Endothelial cell of umbilical vein (primary cell): ENCODE data around the gene CELF3. TPM values are rescaled to one million over a fixed set of nuclear protein-coding genes. Genes with fewer than 3 reads are reported as not detected.

Experiments used
- BruUV-seq: library from RNA; stranded (reverse); fragments of 400-500 nt; replicated peaks from 2 replicates; lab custom pipeline; 2021; lab: Mats Ljungman, UMichigan
- CTCF ChIA-PET: fragments of 300-600, 350-600 bp; sonication (Branson Sonifier 250); formaldehyde crosslinking; loops from one replicate; lab custom pipeline; 2021; ENCODE audit warnings: antibody characterized with exemption, inconsistent platforms; lab: Charles Lee
- POLR2A ChIA-PET: fragments of 300-600, 350-600 bp; sonication (Branson Sonifier 250); formaldehyde crosslinking; loops from one replicate; lab custom pipeline; 2021; ENCODE audit warnings: antibody characterized with exemption, inconsistent platforms; lab: Charles Lee
- DNase-seq: peaks from one replicate; pipeline ENCODE4 v3.0.0-alpha.2; 2011; ENCODE audit warnings: low read depth, low spot score
- FAIRE-seq: peaks from 2 replicates; lab custom pipeline; 2011; peaks lifted over from hg19 to GRCh38; lab: Jason Lieb, UNC
- H2AFZ ChIP-seq: 2 replicates; pipeline ENCODE4 v1.6.0; 2012; ENCODE audit warnings: low read depth, low read length, control low read depth, inconsistent platforms
- H3K27ac ChIP-seq: 2 replicates; pipeline ENCODE4 v1.5.1; 2011; ENCODE audit warnings: low read depth, mild to moderate bottlenecking, control low read depth, low read length, moderate library complexity; ENCODE audit not compliant: insufficient read depth
- H3K27me3 ChIP-seq, 2 experiments: 2 replicates each; pipeline versions ENCODE4 v1.6.0 to v1.6.1; 2011; ENCODE audit warnings: low read length in 2 of 2, mixed read lengths in 1 of 2; ENCODE audit not compliant: control insufficient read depth in 2 of 2, insufficient read depth in 2 of 2
- H3K36me3 ChIP-seq, 2 experiments: 2 replicates in 1 of 2; 3 replicates in 1 of 2; pipeline ENCODE4 v1.5.1; 2011; ENCODE audit warnings: low read length in 2 of 2, mild to moderate bottlenecking in 1 of 2, moderate library complexity in 1 of 2; ENCODE audit not compliant: control insufficient read depth in 2 of 2, insufficient read depth in 2 of 2; ENCODE audit errors: extremely low read depth in 1 of 2
- H3K4me1 ChIP-seq: 3 replicates; pipeline ENCODE4 v1.5.1; 2011; ENCODE audit warnings: mild to moderate bottlenecking, low read length; ENCODE audit not compliant: control insufficient read depth, insufficient read depth; ENCODE audit errors: extremely low read depth
- H3K4me2 ChIP-seq: 2 replicates; pipeline ENCODE4 v1.6.1; 2011; ENCODE audit warnings: low read length, control low read depth, mixed read lengths; ENCODE audit not compliant: insufficient read depth
- H3K4me3 ChIP-seq, 3 experiments: fragments of 200-600 bp in 1 of 3; sonication (generic), shearing (Covaris generic) in 1 of 3; replicated peaks in 1 of 3; 2 replicates each; pipeline ENCODE4 v1.5.1; 2011 to 2016; ENCODE audit warnings: control low read depth in 3 of 3, low read length in 3 of 3, mild to moderate bottlenecking in 2 of 3, inconsistent platforms in 1 of 3, low read depth in 1 of 3, moderate library complexity in 1 of 3; ENCODE audit not compliant: insufficient read depth in 1 of 3
- H3K79me2 ChIP-seq: 2 replicates; pipeline ENCODE4 v1.6.0; 2012; ENCODE audit warnings: low read length, inconsistent platforms; ENCODE audit not compliant: control insufficient read depth, insufficient read depth
- H3K9ac ChIP-seq: replicated peaks from 2 replicates; pipeline ENCODE3; 2011; ENCODE audit warnings: low read length, control low read depth; ENCODE audit not compliant: insufficient read depth; ENCODE audit errors: extremely low read depth
- H3K9me1 ChIP-seq: replicated peaks from 3 replicates; pipeline ENCODE4 v1.6.0; 2011; ENCODE audit warnings: mild to moderate bottlenecking, low read length; ENCODE audit not compliant: control insufficient read depth, insufficient read depth; ENCODE audit errors: extremely low read depth
- H3K9me3 ChIP-seq: replicated peaks from 2 replicates; pipeline ENCODE4 v1.5.1; 2012; ENCODE audit warnings: low read length, inconsistent platforms; ENCODE audit not compliant: control insufficient read depth, insufficient read depth
- H4K20me1 ChIP-seq: replicated peaks from 2 replicates; pipeline ENCODE3; 2011; ENCODE audit warnings: mild to moderate bottlenecking, low read length; ENCODE audit not compliant: control insufficient read depth, insufficient read depth; ENCODE audit errors: extremely low read depth
- EZH2 ChIP-seq: IDR thresholded peaks from 2 replicates; pipeline ENCODE4 v1.6.1; 2012; ENCODE audit warnings: borderline replicate concordance, low read depth, mild to moderate bottlenecking, moderate library complexity, low read length, inconsistent platforms; ENCODE audit not compliant: severe bottlenecking
- FOS ChIP-seq: IDR thresholded peaks from 2 replicates; pipeline ENCODE4 v1.6.1; 2011; ENCODE audit warnings: mild to moderate bottlenecking, low read length, moderate library complexity, borderline replicate concordance; ENCODE audit not compliant: insufficient read depth
- GATA2 ChIP-seq: IDR thresholded peaks from 2 replicates; pipeline ENCODE4 v1.7.0; 2011; ENCODE audit warnings: low read depth, mild to moderate bottlenecking, moderate library complexity, mixed read lengths, low read length; ENCODE audit not compliant: insufficient read length, insufficient read depth
- JUN ChIP-seq: IDR thresholded peaks from 2 replicates; pipeline ENCODE4 v1.6.1; 2011; ENCODE audit warnings: borderline replicate concordance, low read depth; ENCODE audit not compliant: insufficient read length, insufficient read depth
- MYC ChIP-seq: IDR thresholded peaks from one replicate; pipeline ENCODE4 v1.6.1; 2011; ENCODE audit warnings: mild to moderate bottlenecking, low read depth, low read length
- POLR2A ChIP-seq: IDR thresholded peaks from 2 replicates; pipeline ENCODE4 v1.6.1; 2012; ENCODE audit warnings: low read depth, mild to moderate bottlenecking, control low read depth, low read length
- POLR2AphosphoS5 ChIP-seq: IDR thresholded peaks from 2 replicates; pipeline ENCODE4 v1.6.1; 2012; ENCODE audit warnings: low read depth, mild to moderate bottlenecking, control low read depth, low read length, moderate library complexity; ENCODE audit not compliant: insufficient read depth
- dilution Hi-C: fragments of 300-500 bp; cut with MboI; formaldehyde crosslinking; loops from one replicate; pipeline ENCODE4 v1.15.0; 2019; ENCODE audit warnings: low sequenced_read_pairs; ENCODE audit not compliant: extremely low pct_ligation_motif_present
- intact Hi-C: fragments of 100-400 bp; cut with micrococcal nuclease; formaldehyde crosslinking; loops from one replicate; pipeline ENCODE4 v1.10.0; 2022
- polyA plus RNA-seq, 4 experiments: library from polyadenylated mRNA; depleted of rRNA in 3 of 4; stranded (reverse) in 3 of 4; unstranded in 1 of 4; fragments of >200 nt; gene quantifications; 2 replicates each; pipeline versions ENCODE4 v1.2.1 to v1.2.3, GENCODE V29; 2011 to 2012; ENCODE audit warnings: missing spikeins in 1 of 4
- total RNA-seq: library from RNA; stranded (reverse); gene quantifications from 2 replicates; pipeline ENCODE4 v1.2.3, GENCODE V29; 2021
- TF ChIP-seq, protein P1 (sequence below): IDR thresholded peaks from 2 replicates; pipeline ENCODE4 v1.6.1; 2011; ENCODE audit not compliant: insufficient read depth, insufficient read length
- TF ChIP-seq, protein P2 (sequence below), 2 donors: IDR thresholded peaks; 1 replicate in 1 of 2; 2 replicates in 1 of 2; pipeline ENCODE4 v1.5.1; 2011; ENCODE audit warnings: low read length in 2 of 2, mild to moderate bottlenecking in 2 of 2, moderate library complexity in 2 of 2, control low read depth in 1 of 2, inconsistent platforms in 1 of 2, low read depth in 1 of 2; ENCODE audit not compliant: insufficient read depth in 1 of 2; ENCODE audit errors: extremely low read depth in 1 of 2

CELF3 gene
- total and polyA plus RNA-seq, 2 donors (not counting 3 experiments of a cell fraction or from before 2014, with no cell fraction given), result not detected

DNA sequence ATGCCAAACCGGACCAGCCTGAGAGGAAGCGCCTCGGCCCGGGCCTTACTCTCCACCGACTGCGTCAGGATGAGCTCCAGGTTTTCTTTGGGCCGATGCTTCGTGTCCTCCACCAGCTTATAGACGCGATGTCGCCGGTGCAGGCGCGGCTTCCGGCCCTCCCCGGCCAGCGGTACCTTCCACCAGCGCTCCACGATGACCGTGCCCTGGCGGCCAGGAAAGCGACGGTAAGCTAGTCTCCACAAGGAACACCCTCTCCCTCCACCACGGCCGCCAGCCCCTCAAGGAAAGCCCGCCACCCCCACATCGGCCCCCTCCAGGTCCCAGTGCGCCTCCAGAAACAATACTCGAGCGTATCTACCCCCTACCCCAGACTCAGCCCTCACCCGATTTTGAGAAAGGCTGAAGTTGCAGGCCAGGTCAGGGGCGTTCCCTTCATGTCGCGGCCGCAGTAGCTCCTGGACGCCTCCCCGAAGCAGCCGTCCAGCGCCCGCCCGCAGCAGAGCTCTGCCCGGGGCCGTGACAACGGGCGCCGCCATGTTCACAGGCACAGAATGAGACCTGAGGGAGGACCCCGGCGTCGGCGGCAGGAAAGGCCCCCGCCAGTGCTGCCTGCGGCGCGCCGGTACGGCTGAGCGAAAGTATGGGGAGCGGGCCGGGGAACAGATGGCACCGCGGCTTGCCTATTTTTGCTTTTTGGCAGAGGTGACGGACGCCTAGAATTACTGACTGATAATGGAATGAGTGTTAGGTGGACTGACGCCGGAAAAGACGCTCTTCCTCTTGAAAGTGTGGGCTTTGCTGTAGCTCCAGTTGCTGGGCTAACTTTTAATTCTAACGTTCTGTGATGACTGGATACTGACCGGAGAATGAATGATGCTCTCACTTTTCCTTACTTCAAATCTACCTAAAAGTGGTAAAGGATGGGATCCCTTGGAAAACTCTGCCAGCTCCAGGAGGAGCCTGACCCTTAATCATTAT, 46.6 kb upstream of the CELF3 start, which contains the start of gene MRPL9:
TSS of gene MRPL9 (minus strand) at position 556 of the 981 bp plus-strand sequence. CDS start at position 539, 17 bp downstream.
- peak; percentile 81 for TF ChIP-seq MYC
- no peak for TF ChIP-seq JUN
- TF ChIP-seq, protein P1, sequence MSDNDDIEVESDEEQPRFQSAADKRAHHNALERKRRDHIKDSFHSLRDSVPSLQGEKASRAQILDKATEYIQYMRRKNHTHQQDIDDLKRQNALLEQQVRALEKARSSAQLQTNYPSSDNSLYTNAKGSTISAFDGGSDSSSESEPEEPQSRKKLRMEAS, result peak; percentile 58
- peak; percentile 56 for TF ChIP-seq POLR2A
- TF ChIP-seq, protein P2, sequence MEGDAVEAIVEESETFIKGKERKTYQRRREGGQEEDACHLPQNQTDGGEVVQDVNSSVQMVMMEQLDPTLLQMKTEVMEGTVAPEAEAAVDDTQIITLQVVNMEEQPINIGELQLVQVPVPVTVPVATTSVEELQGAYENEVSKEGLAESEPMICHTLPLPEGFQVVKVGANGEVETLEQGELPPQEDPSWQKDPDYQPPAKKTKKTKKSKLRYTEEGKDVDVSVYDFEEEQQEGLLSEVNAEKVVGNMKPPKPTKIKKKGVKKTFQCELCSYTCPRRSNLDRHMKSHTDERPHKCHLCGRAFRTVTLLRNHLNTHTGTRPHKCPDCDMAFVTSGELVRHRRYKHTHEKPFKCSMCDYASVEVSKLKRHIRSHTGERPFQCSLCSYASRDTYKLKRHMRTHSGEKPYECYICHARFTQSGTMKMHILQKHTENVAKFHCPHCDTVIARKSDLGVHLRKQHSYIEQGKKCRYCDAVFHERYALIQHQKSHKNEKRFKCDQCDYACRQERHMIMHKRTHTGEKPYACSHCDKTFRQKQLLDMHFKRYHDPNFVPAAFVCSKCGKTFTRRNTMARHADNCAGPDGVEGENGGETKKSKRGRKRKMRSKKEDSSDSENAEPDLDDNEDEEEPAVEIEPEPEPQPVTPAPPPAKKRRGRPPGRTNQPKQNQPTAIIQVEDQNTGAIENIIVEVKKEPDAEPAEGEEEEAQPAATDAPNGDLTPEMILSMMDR (IDR thresholded peaks at IDR 0.05; ENCODE audit: extremely low read depth in 1 of 2, insufficient read depth in 1 of 2, low read depth in 1 of 2, low read length in 2 of 2), result no peak
- TF ChIP-seq GATA2, result no peak
- no peak for TF ChIP-seq EZH2
- no peak for TF ChIP-seq FOS
- peak; percentile 93 for TF ChIP-seq POLR2AphosphoS5
- H3K9me3 ChIP-seq, result no peaks in the 10 kb centered on the region
- H3K4me2 ChIP-seq, result peak within 1 kb of the TSS; percentile 99
- FAIRE-seq, result peak; percentile 80
- POLR2A ChIA-PET, result interaction anchor here (0.6 to 1.3 kb wide), 3 partner anchors 27 to 439 kb away, joined by 3 to 4 read pairs (median 4); partner anchors contain the start of gene TDRKH
- no peaks in the 10 kb centered on the region for H3K27me3 ChIP-seq
- peak within 1 kb of the TSS; percentile 91 for H3K27ac ChIP-seq
- H3K9me1 ChIP-seq, result no peaks in the 10 kb centered on the region
- peak within 1 kb of the TSS; percentile 99 for H2AFZ ChIP-seq
- dilution Hi-C loops (no loop called here), intact Hi-C loops (loop anchor here (1.0 kb wide), 1 partner anchor 27 kb away; the partner anchor contains the start of gene TDRKH)
- CTCF ChIA-PET, result interaction anchor here (0.8 to 1.8 kb wide), 8 partner anchors 9 to 462 kb away, joined by 3 to 7 read pairs (median 3); no protein-coding TSS in a partner anchor
- peak within 1 kb of the TSS; percentile 86 to 97 (median 88) for H3K4me3 ChIP-seq
- peak within 1 kb of the TSS; percentile 96 for H3K9ac ChIP-seq
- peak; percentile 81 for DNase-seq
- peaks cover 7% of the 10 kb centered on the region for H3K79me2 ChIP-seq
- no peaks in the 10 kb centered on the region for H4K20me1 ChIP-seq
- peaks cover 16% of the 10 kb centered on the region for H3K4me1 ChIP-seq
- BruUV-seq, result TSS peak; percentile 93
- H3K36me3 ChIP-seq, result peaks cover 4 to 17% of the 10 kb centered on the region in 2 experiments
